ENCODE data around the gene SDC3.

The SDC3 gene

DNA sequence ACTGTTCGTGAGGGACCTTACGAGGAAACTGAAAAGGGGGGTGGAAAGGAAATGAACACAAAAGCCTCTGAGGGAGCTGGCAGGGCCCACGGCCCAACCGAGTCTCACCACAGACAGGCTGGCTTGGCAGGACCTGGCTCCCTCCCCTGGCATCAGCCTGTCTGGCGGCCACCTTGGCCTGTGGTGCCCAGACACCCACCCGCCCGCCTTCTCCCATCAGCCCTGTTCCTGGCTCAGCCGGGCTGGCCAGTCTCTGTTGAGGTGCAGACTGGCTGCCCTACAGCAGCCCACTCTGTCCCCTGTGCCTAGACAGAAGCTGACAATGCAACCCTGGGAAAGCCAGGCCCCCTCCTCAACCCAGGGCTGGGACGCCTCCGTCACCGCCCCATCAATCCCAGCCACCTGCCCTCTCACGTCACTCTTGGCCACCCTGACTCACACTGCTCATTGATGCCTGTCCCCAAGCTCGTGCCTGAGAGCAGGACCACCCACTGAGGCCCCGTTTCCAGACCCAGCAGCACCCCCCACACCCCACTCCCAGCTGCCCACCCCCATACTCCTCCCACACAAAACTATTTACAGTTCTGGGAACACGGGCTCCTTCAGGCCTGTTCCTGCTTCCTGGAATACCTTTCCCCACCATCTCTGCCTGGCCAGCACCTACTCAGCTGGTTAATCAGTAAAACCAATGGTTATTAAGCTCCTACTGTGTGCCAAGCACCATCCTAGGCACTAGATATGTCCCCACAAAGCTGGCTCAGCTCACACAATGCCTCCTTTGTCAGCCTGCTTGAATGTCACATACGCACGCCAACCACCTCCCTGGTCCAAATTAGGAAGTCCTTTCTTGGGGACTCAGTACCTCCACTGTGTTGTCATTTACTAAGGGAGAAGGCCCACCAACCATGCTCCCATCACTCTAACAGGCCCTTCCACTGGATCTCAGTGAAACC is 22.7 kb downstream of the SDC3 start:
- no peaks in the 10 kb centered on the region for H3K36me3 ChIP-seq (ENCODE audit: control insufficient read depth, low read length)
- H3F3A ChIP-seq (ENCODE audit: control insufficient read depth, insufficient read depth): peaks cover 4% of the 10 kb centered on the region; the same call in 1 of the 2 replicates
- H3K4me1 ChIP-seq (ENCODE audit: control insufficient read depth, low read length): peaks cover 15% of the 10 kb centered on the region
- H3K27ac ChIP-seq (ENCODE audit: low read depth, low read length): no peak overlapping the region
- H3K9me2 ChIP-seq (replicated peaks; ENCODE audit: control insufficient read depth, low read length): no peaks in the 10 kb centered on the region
- peaks cover 48% of the 10 kb centered on the region for H3K27me3 ChIP-seq (ENCODE audit: control insufficient read depth, low read length)
- no peak for TF ChIP-seq EZH2phosphoT487 (IDR thresholded peaks at IDR 0.05; ENCODE audit: borderline replicate concordance, low read length)
- TF ChIP-seq, protein P1, sequence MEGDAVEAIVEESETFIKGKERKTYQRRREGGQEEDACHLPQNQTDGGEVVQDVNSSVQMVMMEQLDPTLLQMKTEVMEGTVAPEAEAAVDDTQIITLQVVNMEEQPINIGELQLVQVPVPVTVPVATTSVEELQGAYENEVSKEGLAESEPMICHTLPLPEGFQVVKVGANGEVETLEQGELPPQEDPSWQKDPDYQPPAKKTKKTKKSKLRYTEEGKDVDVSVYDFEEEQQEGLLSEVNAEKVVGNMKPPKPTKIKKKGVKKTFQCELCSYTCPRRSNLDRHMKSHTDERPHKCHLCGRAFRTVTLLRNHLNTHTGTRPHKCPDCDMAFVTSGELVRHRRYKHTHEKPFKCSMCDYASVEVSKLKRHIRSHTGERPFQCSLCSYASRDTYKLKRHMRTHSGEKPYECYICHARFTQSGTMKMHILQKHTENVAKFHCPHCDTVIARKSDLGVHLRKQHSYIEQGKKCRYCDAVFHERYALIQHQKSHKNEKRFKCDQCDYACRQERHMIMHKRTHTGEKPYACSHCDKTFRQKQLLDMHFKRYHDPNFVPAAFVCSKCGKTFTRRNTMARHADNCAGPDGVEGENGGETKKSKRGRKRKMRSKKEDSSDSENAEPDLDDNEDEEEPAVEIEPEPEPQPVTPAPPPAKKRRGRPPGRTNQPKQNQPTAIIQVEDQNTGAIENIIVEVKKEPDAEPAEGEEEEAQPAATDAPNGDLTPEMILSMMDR (IDR thresholded peaks at IDR 0.05; ENCODE audit: low read depth, low read length, poor library complexity, severe bottlenecking): no peak
- H3K79me2 ChIP-seq (ENCODE audit: control insufficient read depth, low read length): no peaks in the 10 kb centered on the region
- no peaks in the 10 kb centered on the region for H4K20me1 ChIP-seq (ENCODE audit: control insufficient read depth, insufficient read depth, low read depth, low read length)
- H3K4me2 ChIP-seq (ENCODE audit: low read length): no peak overlapping the region
- no peak overlapping the region for H3K4me3 ChIP-seq (ENCODE audit: low read length)
- no peaks in the 10 kb centered on the region for H3K9me3 ChIP-seq (ENCODE audit: control insufficient read depth, insufficient read depth, low read length)

DNA sequence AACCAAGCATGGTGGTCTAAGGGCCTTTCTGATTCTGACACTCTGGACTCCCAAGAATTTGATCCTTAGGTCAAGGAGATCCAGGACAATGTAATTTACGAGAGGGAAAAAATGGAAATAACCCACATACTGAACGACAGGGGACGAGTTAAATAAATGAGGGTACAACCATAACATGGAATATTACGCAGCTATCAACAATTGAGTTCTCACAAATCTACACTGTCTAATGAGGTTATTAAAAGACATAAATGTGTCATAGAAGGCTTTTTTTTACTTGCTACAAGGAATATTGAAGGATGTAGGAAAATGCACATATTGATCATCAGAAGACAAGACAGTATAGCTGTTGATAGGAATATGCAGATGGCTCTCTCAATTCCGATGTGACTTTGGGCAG is 23.8 kb downstream of the SDC3 start:
- H4K20me1 ChIP-seq (ENCODE audit: control insufficient read depth, insufficient read depth, low read depth, low read length): no peaks in the 10 kb centered on the region
- peaks cover 4% of the 10 kb centered on the region; the same call in 1 of the 2 replicates for H3F3A ChIP-seq (ENCODE audit: control insufficient read depth, insufficient read depth)
- TF ChIP-seq EZH2phosphoT487 (IDR thresholded peaks at IDR 0.05; ENCODE audit: borderline replicate concordance, low read length): no peak
- TF ChIP-seq, protein P1 (IDR thresholded peaks at IDR 0.05; ENCODE audit: low read depth, low read length, poor library complexity, severe bottlenecking): no peak
- H3K79me2 ChIP-seq (ENCODE audit: control insufficient read depth, low read length): no peaks in the 10 kb centered on the region
- H3K9me2 ChIP-seq (replicated peaks; ENCODE audit: control insufficient read depth, low read length): no peaks in the 10 kb centered on the region
- no peak overlapping the region for H3K4me2 ChIP-seq (ENCODE audit: low read length)
- no peaks in the 10 kb centered on the region for H3K9me3 ChIP-seq (ENCODE audit: control insufficient read depth, insufficient read depth, low read length)
- no peak overlapping the region for H3K4me3 ChIP-seq (ENCODE audit: low read length)
- peaks cover 17% of the 10 kb centered on the region for H3K4me1 ChIP-seq (ENCODE audit: control insufficient read depth, low read length)
- no peak overlapping the region for H3K27ac ChIP-seq (ENCODE audit: low read depth, low read length)
- H3K27me3 ChIP-seq (ENCODE audit: control insufficient read depth, low read length): peaks cover 45% of the 10 kb centered on the region
- no peaks in the 10 kb centered on the region for H3K36me3 ChIP-seq (ENCODE audit: control insufficient read depth, low read length)

DNA sequence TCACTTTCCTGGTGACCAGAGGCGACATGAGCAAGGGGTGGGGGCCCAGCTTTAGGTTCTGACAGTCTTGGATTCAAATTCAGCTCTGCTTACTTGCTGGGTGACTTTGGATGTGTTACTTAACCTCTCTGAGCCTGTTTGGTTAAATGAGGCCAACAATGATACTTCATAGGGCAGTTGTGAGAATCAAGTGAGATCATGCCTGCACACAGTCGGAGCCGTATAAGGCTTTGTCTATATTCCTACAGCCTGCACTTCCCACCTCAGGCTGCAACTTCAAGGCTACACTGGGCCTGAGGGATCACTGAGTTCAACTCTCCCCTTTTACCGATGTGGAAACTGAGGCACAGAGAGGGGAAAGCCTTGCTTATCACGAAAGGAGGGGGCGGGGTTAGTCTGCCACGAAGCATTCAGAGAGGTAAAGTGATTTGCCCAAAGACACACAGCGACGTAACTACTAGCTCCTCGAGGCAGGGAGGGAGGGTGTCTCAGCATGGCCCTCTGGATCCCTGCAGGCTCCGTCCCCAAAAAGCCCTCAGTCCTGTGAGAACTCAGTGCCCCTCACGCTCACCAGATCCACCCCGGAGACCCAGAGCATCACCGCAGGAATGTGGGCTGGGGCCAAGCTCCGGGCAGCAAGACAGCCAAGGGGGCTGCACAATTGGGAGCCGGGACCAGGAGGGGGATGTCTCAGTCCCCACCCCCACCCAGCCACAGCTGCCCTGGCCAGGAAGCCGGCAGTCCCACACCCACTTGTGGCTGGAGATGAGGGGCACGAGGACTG is 25.0 kb downstream of the SDC3 start:
- Histone ChIP-seq H3K27me3 (ENCODE audit: control insufficient read depth, low read length) (peaks cover 51% of the 10 kb centered on the region), H3K4me3 (ENCODE audit: low read length) (no peak overlapping the region), H3K27ac (ENCODE audit: low read depth, low read length) (no peak overlapping the region), H3K9me2 (replicated peaks; ENCODE audit: control insufficient read depth, low read length) (no peaks in the 10 kb centered on the region), H3K36me3 (ENCODE audit: control insufficient read depth, low read length) (no peaks in the 10 kb centered on the region), H3K4me2 (ENCODE audit: low read length) (no peak overlapping the region), H3K4me1 (ENCODE audit: control insufficient read depth, low read length) (peaks cover 17% of the 10 kb centered on the region), H3K9me3 (ENCODE audit: control insufficient read depth, insufficient read depth, low read length) (no peaks in the 10 kb centered on the region), H4K20me1 (ENCODE audit: control insufficient read depth, insufficient read depth, low read depth, low read length) (no peaks in the 10 kb centered on the region; the same call in 1 of the 2 replicates), H3F3A (ENCODE audit: control insufficient read depth, insufficient read depth) (peaks cover 4% of the 10 kb centered on the region; the same call in 1 of the 2 replicates), H3K79me2 (ENCODE audit: control insufficient read depth, low read length) (no peaks in the 10 kb centered on the region)
- TF ChIP-seq, protein P1 (IDR thresholded peaks at IDR 0.05; ENCODE audit: low read depth, low read length, poor library complexity, severe bottlenecking): no peak
- no peak for TF ChIP-seq EZH2phosphoT487 (IDR thresholded peaks at IDR 0.05; ENCODE audit: borderline replicate concordance, low read length)
